A673 (cell line): ENCODE data around the gene GNB2. TPM values are rescaled to one million over a fixed set of nuclear protein-coding genes. Genes with fewer than 3 reads are reported as not detected.

Source experiments
- BruUV-seq: library from RNA; stranded (reverse); fragments of 400-500 nt; replicated peaks from 2 replicates; lab custom pipeline; 2021; lab: Mats Ljungman, UMichigan
- CTCF ChIA-PET: fragments of 300-600 bp; sonication (Branson Sonifier 250); formaldehyde crosslinking; loops from one replicate; lab custom pipeline; 2022; ENCODE audit warnings: antibody characterized with exemption; lab: Charles Lee
- POLR2A ChIA-PET: fragments of 300-600 bp; sonication (Branson Sonifier 250); formaldehyde crosslinking; loops from one replicate; lab custom pipeline; 2022; ENCODE audit warnings: antibody characterized with exemption; ENCODE audit not compliant: low non-redundant PET; lab: Charles Lee
- DNase-seq: peaks from one replicate; pipeline ENCODE4 v3.0.0-alpha.2; 2015; ENCODE audit warnings: low spot score
- H3K27ac ChIP-seq: fragments of 200-600 bp; sonication (generic); 2 replicates; pipeline ENCODE4 v1.5.1; 2016; ENCODE audit warnings: mixed run types, low read depth, mild to moderate bottlenecking, mixed read lengths, antibody characterized with exemption, low read length; ENCODE audit not compliant: poor library complexity, severe bottlenecking
- H3K27me3 ChIP-seq: fragments of 200-600 bp; sonication (generic); replicated peaks from 2 replicates; pipeline ENCODE4 v1.6.1; 2017; ENCODE audit warnings: mixed run types, low read depth, mild to moderate bottlenecking, mixed read lengths, antibody characterized with exemption, low read length; ENCODE audit not compliant: insufficient read depth, poor library complexity
- H3K36me3 ChIP-seq: fragments of 200-600 bp; sonication (generic); 2 replicates; pipeline ENCODE4 v1.6.1; 2016; ENCODE audit warnings: mixed run types, mild to moderate bottlenecking, mixed read lengths, antibody characterized with exemption, low read length; ENCODE audit not compliant: insufficient read depth, poor library complexity, severe bottlenecking
- H3K4me1 ChIP-seq: fragments of 200-600 bp; sonication (generic); 2 replicates; pipeline ENCODE4 v1.6.1; 2017; ENCODE audit warnings: mixed run types, mild to moderate bottlenecking, mixed read lengths, antibody characterized with exemption, low read length; ENCODE audit not compliant: insufficient read depth, poor library complexity, severe bottlenecking
- H3K4me3 ChIP-seq: fragments of 200-600 bp; sonication (generic); 2 replicates; pipeline ENCODE4 v1.5.1; 2016; ENCODE audit warnings: low read depth, mixed run types, mild to moderate bottlenecking, mixed read lengths, low read length; ENCODE audit not compliant: poor library complexity, severe bottlenecking
- H3K9me3 ChIP-seq: fragments of 200-600 bp; sonication (generic); 2 replicates; pipeline ENCODE4 v1.6.1; 2016; ENCODE audit warnings: mixed run types, low read depth, mild to moderate bottlenecking, mixed read lengths, antibody characterized with exemption, low read length; ENCODE audit not compliant: poor library complexity, severe bottlenecking
- EZH2 ChIP-seq: fragments of 200-600 bp; sonication (generic); IDR thresholded peaks from 2 replicates; pipeline ENCODE4 v1.6.1; 2017; ENCODE audit warnings: borderline replicate concordance, low read depth, mild to moderate bottlenecking, mixed read lengths, antibody characterized with exemption, low read length; ENCODE audit not compliant: poor library complexity, severe bottlenecking
- intact Hi-C: fragments of 100-400 bp; cut with micrococcal nuclease; formaldehyde crosslinking; loops from one replicate; pipeline ENCODE4 v1.10.0; 2022; ENCODE audit not compliant: unreplicated experiment
- total RNA-seq: library from RNA; stranded (reverse); gene quantifications from 2 replicates; pipeline ENCODE4 v1.2.3, GENCODE V29; 2021
- TF ChIP-seq, protein P1 (sequence below): fragments of 300-800, 200-600 bp; sonication (generic); conservative IDR thresholded peaks from 2 replicates; pipeline ENCODE4 v1.5.1; 2017; ENCODE audit warnings: low read depth, mild to moderate bottlenecking, antibody characterized with exemption, low read length, moderate library complexity, mixed read lengths

Gene GNB2
- total RNA-seq, 1 experiment from 2014 or later: 225 TPM

DNA sequence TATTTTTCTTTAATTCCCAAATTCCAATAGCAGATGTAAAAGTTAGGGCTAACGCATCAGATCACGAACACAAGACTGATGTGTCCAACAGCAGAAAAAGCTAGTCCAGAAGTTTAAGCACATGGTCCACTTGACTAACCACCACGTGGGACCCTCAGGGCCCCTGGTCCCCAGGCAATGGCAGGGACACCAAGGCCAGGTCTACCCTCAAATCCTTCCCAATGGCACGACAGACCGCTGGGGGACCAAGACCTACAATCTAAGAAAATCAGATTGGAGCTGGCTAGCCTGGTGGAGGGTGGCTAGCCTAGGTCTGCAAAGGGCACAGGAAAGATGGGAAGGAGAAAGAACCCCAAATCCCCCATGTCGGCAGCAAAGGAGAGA, 19.0 kb downstream of the GNB2 start:
- DNase-seq: no peak
- Histone ChIP-seq H3K4me3 (peak overlapping the region; percentile 98), H3K4me1 (peaks cover 15% of the 10 kb centered on the region), H3K9me3 (no peaks in the 10 kb centered on the region), H3K27me3 (no peaks in the 10 kb centered on the region), H3K27ac (peak overlapping the region; percentile 88), H3K36me3 (peaks cover 28% of the 10 kb centered on the region)
- TF ChIP-seq, protein P1, sequence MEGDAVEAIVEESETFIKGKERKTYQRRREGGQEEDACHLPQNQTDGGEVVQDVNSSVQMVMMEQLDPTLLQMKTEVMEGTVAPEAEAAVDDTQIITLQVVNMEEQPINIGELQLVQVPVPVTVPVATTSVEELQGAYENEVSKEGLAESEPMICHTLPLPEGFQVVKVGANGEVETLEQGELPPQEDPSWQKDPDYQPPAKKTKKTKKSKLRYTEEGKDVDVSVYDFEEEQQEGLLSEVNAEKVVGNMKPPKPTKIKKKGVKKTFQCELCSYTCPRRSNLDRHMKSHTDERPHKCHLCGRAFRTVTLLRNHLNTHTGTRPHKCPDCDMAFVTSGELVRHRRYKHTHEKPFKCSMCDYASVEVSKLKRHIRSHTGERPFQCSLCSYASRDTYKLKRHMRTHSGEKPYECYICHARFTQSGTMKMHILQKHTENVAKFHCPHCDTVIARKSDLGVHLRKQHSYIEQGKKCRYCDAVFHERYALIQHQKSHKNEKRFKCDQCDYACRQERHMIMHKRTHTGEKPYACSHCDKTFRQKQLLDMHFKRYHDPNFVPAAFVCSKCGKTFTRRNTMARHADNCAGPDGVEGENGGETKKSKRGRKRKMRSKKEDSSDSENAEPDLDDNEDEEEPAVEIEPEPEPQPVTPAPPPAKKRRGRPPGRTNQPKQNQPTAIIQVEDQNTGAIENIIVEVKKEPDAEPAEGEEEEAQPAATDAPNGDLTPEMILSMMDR: no peak
- TF ChIP-seq EZH2: no peak
- POLR2A ChIA-PET: no interaction called here
- intact Hi-C loops: loop anchor here (5.0 kb wide), 2 partner anchors 90 to 130 kb away; partner anchors contain the start of gene PCOLCE
- CTCF ChIA-PET: interaction anchor here (1.5 to 1.6 kb wide), 2 partner anchors 12 to 13 kb away, joined by 5 to 6 read pairs; no protein-coding TSS in a partner anchor
- BruUV-seq: no TSS peak

DNA sequence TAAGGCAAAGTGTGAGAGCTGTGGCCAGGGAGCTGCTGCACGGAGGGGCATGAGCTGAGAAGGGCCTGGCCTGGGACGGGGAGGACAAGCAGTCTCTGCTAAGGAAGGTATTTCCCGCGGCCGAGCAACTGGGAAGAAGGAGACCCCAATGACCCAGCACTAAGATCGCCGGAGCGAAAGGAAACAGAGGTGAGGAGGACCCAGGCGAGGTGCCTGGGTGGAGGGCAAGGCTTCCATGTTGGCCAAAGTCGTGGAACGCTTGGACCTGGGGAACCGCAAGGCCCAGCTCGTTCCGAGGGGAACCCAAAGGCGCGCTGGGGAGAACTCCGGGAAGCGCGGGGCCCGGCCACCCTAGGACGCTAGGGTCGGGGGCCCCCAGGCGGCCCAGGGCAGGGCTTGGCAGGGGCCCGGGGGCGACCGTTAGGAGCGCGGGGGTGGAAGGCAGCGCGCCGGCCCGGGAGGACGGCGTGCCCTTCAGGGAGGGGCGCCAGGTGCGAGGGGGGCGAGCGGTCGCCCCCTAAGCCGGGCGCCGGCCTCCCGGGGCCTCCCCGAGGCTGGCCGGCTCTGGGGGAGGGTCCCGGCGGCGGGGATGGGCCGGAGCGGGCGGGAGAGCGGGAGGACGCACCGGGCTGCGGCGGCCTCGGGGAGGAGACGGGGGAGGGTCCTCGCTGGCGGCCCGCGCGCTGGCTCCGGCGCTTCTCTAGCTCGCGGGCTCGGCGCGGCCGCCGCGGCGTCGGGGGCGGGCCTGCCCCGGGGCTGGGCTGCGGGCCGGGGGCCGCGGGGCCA, 20.0 kb downstream of the GNB2 start:
- H3K36me3 ChIP-seq: peaks cover 19% of the 10 kb centered on the region
- DNase-seq: no peak
- H3K9me3 ChIP-seq: no peaks in the 10 kb centered on the region
- POLR2A ChIA-PET: no interaction called here
- peak overlapping the region; percentile 98 for H3K4me3 ChIP-seq
- TF ChIP-seq, protein P1: no peak
- TF ChIP-seq EZH2: no peak
- CTCF ChIA-PET: no interaction called here
- BruUV-seq: no TSS peak
- H3K27ac ChIP-seq: peak overlapping the region; percentile 88
- intact Hi-C loops: loop anchor here (5.0 kb wide), 2 partner anchors 91 to 131 kb away; partner anchors contain the start of gene PCOLCE
- H3K27me3 ChIP-seq: no peaks in the 10 kb centered on the region
- H3K4me1 ChIP-seq: peaks cover 15% of the 10 kb centered on the region

DNA sequence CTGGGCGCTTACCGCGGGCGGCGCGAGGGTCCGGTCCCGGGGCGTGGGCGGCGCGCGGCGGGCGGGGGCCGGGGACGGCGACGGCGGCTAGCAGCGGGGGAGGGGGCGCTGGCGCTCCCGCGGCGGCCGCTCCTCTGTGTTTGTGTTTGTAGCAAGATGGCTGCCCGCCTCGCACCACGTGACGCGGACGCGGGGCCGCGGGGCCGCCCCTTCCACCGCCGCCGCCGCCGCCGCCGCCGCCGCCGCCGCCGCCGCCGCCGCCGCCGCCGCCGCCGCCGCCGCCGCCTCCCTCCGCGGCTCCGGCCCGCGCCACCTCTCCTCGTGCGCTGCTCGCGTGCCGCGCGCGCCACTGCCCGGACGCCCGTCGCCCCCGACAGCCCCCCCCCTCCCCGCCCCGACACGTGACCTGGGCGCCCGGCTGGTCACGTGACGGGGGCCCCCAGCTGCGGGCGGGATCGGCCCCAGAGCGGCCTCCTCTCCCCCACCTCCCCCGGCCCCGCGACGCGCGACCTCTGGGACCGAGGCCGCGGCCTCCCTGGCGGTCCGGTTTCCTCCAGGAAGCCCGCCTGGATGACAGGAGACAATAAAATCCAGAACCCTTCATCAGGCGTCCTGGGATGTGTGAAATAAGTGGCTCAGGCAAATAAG, 20.7 kb downstream of the GNB2 start, which contains the start of gene GIGYF1:
Gene GIGYF1, minus strand, starts transcription at position 153 of the 648 bp plus-strand sequence. CDS start 6,012 bp downstream, outside the sequence.
- no peaks in the 10 kb centered on the region for H3K9me3 ChIP-seq
- H3K4me3 ChIP-seq: peak within 1 kb of the TSS; percentile 98
- H3K27me3 ChIP-seq: peaks cover 3% of the 10 kb centered on the region
- DNase-seq: peak; percentile 76
- H3K4me1 ChIP-seq: peaks cover 15% of the 10 kb centered on the region
- CTCF ChIA-PET: interaction anchor here (0.7 to 3.3 kb wide), 2 partner anchors 11 to 18 kb away, joined by 3 to 9 read pairs; partner anchors contain the start of gene POP7
- H3K27ac ChIP-seq: peak within 1 kb of the TSS; percentile 88
- intact Hi-C loops: loop anchor here (5.0 kb wide), 2 partner anchors 92 to 132 kb away; partner anchors contain the start of gene PCOLCE
- peaks cover 12% of the 10 kb centered on the region for H3K36me3 ChIP-seq
- POLR2A ChIA-PET: no interaction called here
- TF ChIP-seq, protein P1: no peak
- TF ChIP-seq EZH2: no peak
- no TSS peak for BruUV-seq
